LNCaP clone FGC (cell line): ENCODE results near the gene HELLS.

Source experiments
- DNase-seq: peaks from one replicate; pipeline ENCODE4 v3.0.0-alpha.2; 2011; ENCODE audit warnings: low read depth
- H3K4me3 ChIP-seq: 2 replicates; pipeline ENCODE4 v1.5.1; 2011; ENCODE audit warnings: mild to moderate bottlenecking, low read depth, low read length, control low read depth
- TF ChIP-seq, protein P1 (sequence below): IDR thresholded peaks from 2 replicates; pipeline ENCODE4 v1.5.1; 2012; ENCODE audit warnings: mild to moderate bottlenecking; ENCODE audit not compliant: control insufficient read depth, insufficient read depth; ENCODE audit errors: extremely low read depth

HELLS gene

GRCh38 chr10:94641480-94641879 lies 95.9 kb downstream of the HELLS start:
- DNase-seq = no peak
- TF ChIP-seq, protein P1, sequence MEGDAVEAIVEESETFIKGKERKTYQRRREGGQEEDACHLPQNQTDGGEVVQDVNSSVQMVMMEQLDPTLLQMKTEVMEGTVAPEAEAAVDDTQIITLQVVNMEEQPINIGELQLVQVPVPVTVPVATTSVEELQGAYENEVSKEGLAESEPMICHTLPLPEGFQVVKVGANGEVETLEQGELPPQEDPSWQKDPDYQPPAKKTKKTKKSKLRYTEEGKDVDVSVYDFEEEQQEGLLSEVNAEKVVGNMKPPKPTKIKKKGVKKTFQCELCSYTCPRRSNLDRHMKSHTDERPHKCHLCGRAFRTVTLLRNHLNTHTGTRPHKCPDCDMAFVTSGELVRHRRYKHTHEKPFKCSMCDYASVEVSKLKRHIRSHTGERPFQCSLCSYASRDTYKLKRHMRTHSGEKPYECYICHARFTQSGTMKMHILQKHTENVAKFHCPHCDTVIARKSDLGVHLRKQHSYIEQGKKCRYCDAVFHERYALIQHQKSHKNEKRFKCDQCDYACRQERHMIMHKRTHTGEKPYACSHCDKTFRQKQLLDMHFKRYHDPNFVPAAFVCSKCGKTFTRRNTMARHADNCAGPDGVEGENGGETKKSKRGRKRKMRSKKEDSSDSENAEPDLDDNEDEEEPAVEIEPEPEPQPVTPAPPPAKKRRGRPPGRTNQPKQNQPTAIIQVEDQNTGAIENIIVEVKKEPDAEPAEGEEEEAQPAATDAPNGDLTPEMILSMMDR = no peak
- H3K4me3 ChIP-seq = no peak overlapping the region

DNA sequence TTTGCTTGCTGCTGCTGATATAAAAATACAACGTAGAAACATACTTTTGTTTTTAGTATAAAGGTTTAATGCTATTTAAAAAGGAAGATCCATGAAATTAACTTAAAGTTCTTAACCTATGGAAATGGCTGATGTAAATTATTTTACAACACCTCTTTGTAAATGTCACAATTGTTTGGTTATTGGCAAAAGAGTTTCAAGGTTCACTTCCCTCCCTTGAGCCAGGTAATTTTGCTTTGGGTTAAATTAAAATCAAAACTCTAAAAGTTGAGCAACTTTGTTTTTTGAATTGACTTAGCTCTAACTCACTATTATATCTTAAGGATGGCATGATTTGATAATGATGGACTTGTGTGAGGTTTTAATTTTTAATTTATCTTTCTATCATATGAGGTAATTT lies 98.8 kb downstream of the HELLS start:
- TF ChIP-seq, protein P1 = no peak
- H3K4me3 ChIP-seq = no peak overlapping the region
- DNase-seq = no peak

DNA sequence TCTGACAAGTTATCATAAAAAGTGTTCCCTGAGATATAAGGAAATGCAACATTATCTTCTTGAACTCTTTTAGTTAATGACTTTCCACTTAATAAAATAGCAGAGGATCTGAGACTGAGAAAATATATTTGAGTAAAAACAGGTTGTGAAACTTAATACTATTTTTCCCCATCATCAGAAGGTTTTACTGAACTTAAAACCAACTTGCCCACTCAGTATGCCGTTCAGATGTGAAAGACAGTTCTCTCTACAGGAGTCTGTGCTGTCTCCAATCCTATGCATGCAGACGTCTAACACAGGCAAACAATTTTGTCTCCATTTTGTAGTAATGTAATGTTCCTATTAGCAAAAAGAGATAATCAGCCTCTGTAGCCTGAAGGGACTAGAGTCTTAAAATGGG lies 99.7 kb downstream of the HELLS start:
- DNase-seq = no peak

More for the DNA sequence above, 99.7 kb downstream of the HELLS start:
- H3K4me3 ChIP-seq = no peak overlapping the region
- TF ChIP-seq, protein P1 = no peak
